Amniotic stem cell (primary cell): ENCODE data around the gene ZNF407.

Source experiments
- DNase-seq: peaks from one replicate; lab custom pipeline; 2025; lab: John Stamatoyannopoulos, UW

ZNF407 gene

GRCh38 chr18:75010278-75010677 is 412.6 kb downstream of the ZNF407 start:
- DNase-seq = no peak

GRCh38 chr18:75010689-75011088 is 413.0 kb downstream of the ZNF407 start:
- DNase-seq = no peak

- DNase-seq = no peak
Measured at GRCh38 chr18:75016025-75016717, 418.5 kb downstream of the ZNF407 start.

GRCh38 chr18:75023473-75023872 is 425.8 kb downstream of the ZNF407 start:
- no peak for DNase-seq

GRCh38 chr18:75024871-75025270 is 427.2 kb downstream of the ZNF407 start:
- DNase-seq = no peak

- DNase-seq = no peak
Measured at GRCh38 chr18:75025573-75025972, 427.9 kb downstream of the ZNF407 start.

GRCh38 chr18:75029481-75029880 is 431.8 kb downstream of the ZNF407 start:
- no peak for DNase-seq

GRCh38 chr18:75031717-75032317 is 434.1 kb downstream of the ZNF407 start:
- DNase-seq = no peak

- DNase-seq = no peak
Measured at GRCh38 chr18:75033516-75033915, 435.8 kb downstream of the ZNF407 start.

- DNase-seq = no peak
Measured at GRCh38 chr18:75034937-75035336, 437.3 kb downstream of the ZNF407 start.

- DNase-seq = no peak
Measured at GRCh38 chr18:75035928-75036327, 438.3 kb downstream of the ZNF407 start.

- DNase-seq = no peak
Measured at GRCh38 chr18:75036917-75037688, 439.4 kb downstream of the ZNF407 start.

GRCh38 chr18:75037689-75037955 is 440.0 kb downstream of the ZNF407 start:
- DNase-seq = no peak

- DNase-seq = no peak
Measured at GRCh38 chr18:75041586-75041985, 443.9 kb downstream of the ZNF407 start.

- no peak for DNase-seq
Measured at GRCh38 chr18:75043478-75043877, 445.8 kb downstream of the ZNF407 start.

- no peak for DNase-seq
Measured at GRCh38 chr18:75044296-75044695, 446.6 kb downstream of the ZNF407 start.

GRCh38 chr18:75044791-75045190 is 447.1 kb downstream of the ZNF407 start:
- DNase-seq = no peak

GRCh38 chr18:75045272-75045671 is 447.6 kb downstream of the ZNF407 start:
- DNase-seq = no peak

GRCh38 chr18:75047240-75047961 is 449.7 kb downstream of the ZNF407 start:
- DNase-seq = no peak

GRCh38 chr18:75048776-75049454 is 451.2 kb downstream of the ZNF407 start:
- no peak for DNase-seq

- no peak for DNase-seq
Measured at GRCh38 chr18:75049455-75049789, 451.8 kb downstream of the ZNF407 start.

GRCh38 chr18:75051757-75052156 is 454.1 kb downstream of the ZNF407 start:
- DNase-seq = no peak
